OCI-LY7 (cell line): Measurements from ENCODE around the gene SH3BP1. TPM values are rescaled to one million over a fixed set of nuclear protein-coding genes. Genes with fewer than 3 reads are reported as not detected.
A peak's percentile ranks its signal among the peaks of the same experiment; 100 is the strongest.

Experiments used
- BruUV-seq: library from RNA; stranded (reverse); fragments of 400-500 nt; replicated peaks from 2 replicates; lab custom pipeline; 2021; lab: Mats Ljungman, UMichigan
- CTCF ChIA-PET: fragments of 300-600 bp; sonication (Branson Sonifier 250); formaldehyde crosslinking; loops from one replicate; lab custom pipeline; 2022; ENCODE audit warnings: antibody characterized with exemption; ENCODE audit not compliant: unreplicated experiment; lab: Charles Lee
- POLR2A ChIA-PET: fragments of 300-600 bp; sonication (Branson Sonifier 250); formaldehyde crosslinking; loops from one replicate; lab custom pipeline; 2022; ENCODE audit warnings: antibody characterized with exemption; lab: Charles Lee
- DNase-seq: peaks from one replicate; pipeline ENCODE4 v3.0.0-alpha.2; 2015; ENCODE audit warnings: low spot score
- H2AFZ ChIP-seq: fragments of 200-600 bp; sonication (generic), shearing (Covaris generic); 2 replicates; pipeline ENCODE4 v1.6.1; 2014; ENCODE audit warnings: mild to moderate bottlenecking, antibody characterized with exemption, low read length, moderate library complexity
- H3K27ac ChIP-seq: fragments of 200-600 bp; sonication (generic); 2 replicates; pipeline ENCODE4 v1.5.1; 2014; ENCODE audit warnings: mixed run types, low read depth, mild to moderate bottlenecking, moderate library complexity, low read length, inconsistent platforms; ENCODE audit not compliant: poor library complexity, severe bottlenecking
- H3K36me3 ChIP-seq: fragments of 200-600 bp; sonication (generic); 2 replicates; pipeline ENCODE4 v1.6.1; 2014; ENCODE audit warnings: mild to moderate bottlenecking, antibody characterized with exemption, low read length, moderate library complexity, mixed read lengths; ENCODE audit not compliant: insufficient read depth
- H3K4me1 ChIP-seq: fragments of 200-600 bp; sonication (generic); 2 replicates; pipeline ENCODE4 v1.5.1; 2014; ENCODE audit warnings: mild to moderate bottlenecking, low read length; ENCODE audit not compliant: insufficient read depth, poor library complexity, severe bottlenecking
- H3K4me2 ChIP-seq: fragments of 200-600 bp; sonication (generic); 2 replicates; pipeline ENCODE4 v1.6.1; 2014; ENCODE audit warnings: mild to moderate bottlenecking, low read length
- H3K4me3 ChIP-seq: fragments of 200-600 bp; sonication (generic); 2 replicates; pipeline ENCODE4 v1.5.1; 2014; ENCODE audit warnings: mild to moderate bottlenecking, low read depth, low read length; ENCODE audit not compliant: poor library complexity, severe bottlenecking
- H3K79me2 ChIP-seq: fragments of 200-600 bp; sonication (generic); 2 replicates; pipeline ENCODE4 v1.6.1; 2016; ENCODE audit warnings: low read depth, mild to moderate bottlenecking, low read length, moderate library complexity, mixed read lengths; ENCODE audit not compliant: insufficient read depth
- H3K9me2 ChIP-seq: fragments of 200-600 bp; sonication (generic); 2 replicates; pipeline ENCODE4 v1.6.1; 2016; ENCODE audit warnings: mild to moderate bottlenecking, low read length, mixed read lengths; ENCODE audit not compliant: insufficient read depth
- H3K9me3 ChIP-seq: fragments of 200-600 bp; sonication (generic); 2 replicates; pipeline ENCODE4 v1.6.1; 2014; ENCODE audit warnings: mild to moderate bottlenecking, mixed run types, low read length, mixed read lengths
- H4K20me1 ChIP-seq: fragments of 200-600 bp; sonication (generic); 2 replicates; pipeline ENCODE4 v1.6.1; 2014; ENCODE audit warnings: mild to moderate bottlenecking, antibody characterized with exemption, low read length, moderate library complexity, mixed read lengths; ENCODE audit not compliant: insufficient read depth
- CTCF ChIP-seq: fragments of 200-600 bp; sonication (generic); conservative IDR thresholded peaks from 2 replicates; pipeline ENCODE4 v1.5.1; 2014; ENCODE audit warnings: mild to moderate bottlenecking, antibody characterized with exemption, low read length, moderate library complexity, mixed read lengths
- EZH2phosphoT487 ChIP-seq: fragments of 200-600 bp; sonication (generic); IDR thresholded peaks from 2 replicates; pipeline ENCODE4 v1.6.1; 2018; ENCODE audit warnings: low read depth, borderline replicate concordance, mild to moderate bottlenecking, mixed run types, antibody characterized with exemption, low read length, moderate library complexity, mixed read lengths
- intact Hi-C: fragments of 100-400 bp; cut with micrococcal nuclease; formaldehyde crosslinking; loops from one replicate; pipeline ENCODE4 v1.10.0; 2022; ENCODE audit not compliant: unreplicated experiment
- total RNA-seq, 2 experiments: library from RNA; depleted of rRNA in 1 of 2; stranded (reverse); fragments of >200 nt in 1 of 2; shearing (Covaris generic) in 1 of 2; gene quantifications; 2 replicates each; pipeline ENCODE4 v1.2.3, GENCODE V29; 2014 to 2022

The SH3BP1 gene
- total RNA-seq, 2 experiments from 2014 or later = 15.3 to 48.4 TPM

GRCh38 chr22:37674951-37675929, 35.8 kb downstream of the SH3BP1 start, which contains the start of gene LGALS1:
Gene LGALS1 (plus strand): TSS chr22:37675636. CDS start chr22:37675703, 67 bp downstream.
- CTCF ChIA-PET = no interaction called here
- Histone ChIP-seq H3K4me3 (peak within 1 kb of the TSS; percentile 63), H3K9me2 (no peaks in the 10 kb centered on the region), H3K79me2 (no peaks in the 10 kb centered on the region), H3K27ac (peak within 1 kb of the TSS; percentile 80), H2AFZ (peak within 1 kb of the TSS; percentile 67; the same call in 1 of the 2 replicates), H3K4me2 (peak within 1 kb of the TSS; percentile 88), H3K4me1 (peaks cover 44% of the 10 kb centered on the region), H4K20me1 (no peaks in the 10 kb centered on the region), H3K36me3 (no peaks in the 10 kb centered on the region), H3K9me3 (no peaks in the 10 kb centered on the region)
- POLR2A ChIA-PET = interaction anchor here (0.6 to 2.0 kb wide), 4 partner anchors 11 to 97 kb away, joined by 3 to 5 read pairs (median 4); partner anchors contain the start of gene PDXP
- TF ChIP-seq CTCF (no peak), EZH2phosphoT487 (no peak)
- intact Hi-C loops = loop anchor here (5.0 kb wide), 1 partner anchor 68 kb away; the partner anchor contains the start of gene GGA1
- no TSS peak for BruUV-seq
- DNase-seq = peak; percentile 47

GRCh38 chr22:37675930-37676735, 36.7 kb downstream of the SH3BP1 start:
- CTCF ChIA-PET = interaction anchor here (0.6 kb wide), 1 partner anchor 138 kb away, joined by 5 read pairs; no protein-coding TSS in a partner anchor
- Histone ChIP-seq H3K9me3 (no peaks in the 10 kb centered on the region), H3K36me3 (no peaks in the 10 kb centered on the region), H3K4me2 (peak overlapping the region; percentile 88), H2AFZ (peak overlapping the region; percentile 53; the same call in 1 of the 2 replicates), H3K27ac (peak overlapping the region; percentile 80), H3K4me1 (peaks cover 46% of the 10 kb centered on the region), H3K4me3 (peak overlapping the region; percentile 63), H3K79me2 (no peaks in the 10 kb centered on the region), H3K9me2 (no peaks in the 10 kb centered on the region), H4K20me1 (no peaks in the 10 kb centered on the region)
- intact Hi-C loops = loop anchor here (5.0 kb wide), 1 partner anchor 69 kb away; the partner anchor contains the start of gene GGA1
- TF ChIP-seq EZH2phosphoT487 (no peak), CTCF (no peak)
- POLR2A ChIA-PET = interaction anchor here (1.1 to 2.0 kb wide), 3 partner anchors 10 to 18 kb away, joined by 3 to 5 read pairs (median 3); partner anchors contain the start of genes NOL12 and PDXP
- no TSS peak for BruUV-seq
- DNase-seq = peak; percentile 13
